ENCODE data around the gene GFM1. TPM values are rescaled to one million over a fixed set of nuclear protein-coding genes. Genes with fewer than 3 reads are reported as not detected.

Gene GFM1
- total and polyA plus RNA-seq, 2 of the 13 experiments (the other 11 are each of a cell fraction or from before 2014, with no cell fraction given), result 10.5 to 59.0 TPM

DNA sequence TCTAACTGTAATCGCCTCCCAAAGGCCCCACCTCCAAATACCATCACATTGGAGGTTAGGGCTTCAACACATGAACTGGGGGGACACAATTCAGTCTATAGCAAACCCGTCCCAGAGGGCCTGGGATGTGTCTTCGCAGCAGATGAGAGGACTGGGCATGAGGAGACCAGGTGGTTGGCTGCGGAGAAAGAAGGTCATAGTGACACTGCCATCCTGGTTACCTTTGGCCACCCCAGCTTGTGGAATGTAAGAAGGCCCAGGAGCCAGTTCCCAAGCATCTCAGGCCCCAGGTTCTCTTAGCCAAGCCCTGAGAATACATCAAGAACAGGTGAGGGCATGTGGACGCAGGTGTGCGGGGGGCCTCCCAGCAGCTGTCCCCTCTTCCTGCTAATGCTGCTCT is 94.3 kb downstream of the GFM1 start (continued):
- TF ChIP-seq ZNF678 (CRISPR knock-in tag; IDR thresholded peaks at IDR 0.05), result no peak
- no peak for TF ChIP-seq CBFB (CRISPR knock-in tag; IDR thresholded peaks at IDR 0.05)
- TF ChIP-seq, protein P1, sequence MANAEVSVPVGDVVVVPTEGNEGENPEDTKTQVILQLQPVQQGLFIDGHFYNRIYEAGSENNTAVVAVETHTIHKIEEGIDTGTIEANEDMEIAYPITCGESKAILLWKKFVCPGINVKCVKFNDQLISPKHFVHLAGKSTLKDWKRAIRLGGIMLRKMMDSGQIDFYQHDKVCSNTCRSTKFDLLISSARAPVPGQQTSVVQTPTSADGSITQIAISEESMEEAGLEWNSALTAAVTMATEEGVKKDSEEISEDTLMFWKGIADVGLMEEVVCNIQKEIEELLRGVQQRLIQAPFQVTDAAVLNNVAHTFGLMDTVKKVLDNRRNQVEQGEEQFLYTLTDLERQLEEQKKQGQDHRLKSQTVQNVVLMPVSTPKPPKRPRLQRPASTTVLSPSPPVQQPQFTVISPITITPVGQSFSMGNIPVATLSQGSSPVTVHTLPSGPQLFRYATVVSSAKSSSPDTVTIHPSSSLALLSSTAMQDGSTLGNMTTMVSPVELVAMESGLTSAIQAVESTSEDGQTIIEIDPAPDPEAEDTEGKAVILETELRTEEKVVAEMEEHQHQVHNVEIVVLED (CRISPR knock-in tag; IDR thresholded peaks at IDR 0.05; ENCODE audit: borderline replicate concordance), result no peak

DNA sequence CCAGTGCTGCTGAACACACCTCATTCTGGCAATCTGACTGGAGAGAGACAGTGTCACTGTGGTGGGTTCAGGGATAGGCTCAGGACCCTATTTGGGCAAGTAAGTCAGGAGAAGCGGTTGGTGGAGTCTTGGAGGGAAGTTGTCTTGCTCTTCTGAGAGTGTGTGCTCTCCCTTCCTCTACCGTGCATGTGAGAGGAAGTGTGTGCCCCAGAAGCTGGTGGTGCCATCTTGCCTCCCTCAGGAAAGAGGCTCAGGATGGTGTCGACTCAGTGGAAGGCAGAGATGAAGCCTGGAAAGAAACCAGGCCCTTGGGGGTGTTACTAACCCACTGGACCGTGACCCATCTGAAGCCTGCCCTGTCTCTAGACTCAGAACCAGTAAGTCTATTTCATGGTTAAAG is 94.8 kb downstream of the GFM1 start:
- no peak overlapping the region for H3K9ac ChIP-seq (ENCODE audit: insufficient read depth, low read depth, low read length)
- no peak for ATAC-seq
- no peaks in the 10 kb centered on the region for H3K36me3 ChIP-seq (replicated peaks in 1 of 2; ENCODE audit: control insufficient read depth in 1 of 2, insufficient read depth in 2 of 2, low read length in 2 of 2)
- H2AFZ ChIP-seq (ENCODE audit: low read length), result no peak overlapping the region
- H3K9me3 ChIP-seq (ENCODE audit: low read length), result peaks cover 4% of the 10 kb centered on the region; the same call in 1 of the 2 replicates
- H3K27me3 ChIP-seq (ENCODE audit: control insufficient read depth in 1 of 2, insufficient read depth in 2 of 2, low read length in 2 of 2), result no peaks in the 10 kb centered on the region
- H4K20me1 ChIP-seq (ENCODE audit: insufficient read depth, low read length), result no peaks in the 10 kb centered on the region
- ChIA-PET POLR2A (no interaction called here), CTCF (ENCODE audit: low intra/inter-chr PET ratio, low total read pairs) (no interaction called here)
- no peaks in the 10 kb centered on the region for H3K79me2 ChIP-seq (ENCODE audit: insufficient read depth, low read length)
- no peak overlapping the region for H3K4me2 ChIP-seq (ENCODE audit: low read depth, low read length)
- no peak for DNase-seq (ENCODE audit: low spot score)
- no peak overlapping the region for H3K4me3 ChIP-seq (replicated peaks in 1 of 3; ENCODE audit: insufficient read depth in 1 of 3, low read depth in 2 of 3, low read length in 3 of 3)
- no TSS peak for BruUV-seq (replicated peaks)
- H3K4me1 ChIP-seq (ENCODE audit: insufficient read depth, low read length), result no peaks in the 10 kb centered on the region
- no peak for FAIRE-seq
- H3K27ac ChIP-seq (ENCODE audit: extremely low read length, insufficient read depth, low read length), result no peak overlapping the region
- 76% methylated on average over 3 of the region's 4 CpGs for WGBS (ENCODE audit: low lambda C conversion rate)
- in situ Hi-C loops (cut with HindIII; ENCODE audit: extremely low pct_ligation_motif_present, low pct_unique_long_range_greater_than_20kb), result no loop called here
- intact Hi-C loops (cut with micrococcal nuclease; ENCODE audit: unreplicated experiment), result no loop called here
- TF ChIP-seq NR2F6 (IDR thresholded peaks at IDR 0.05), result no peak
- no peak for TF ChIP-seq NR2F6 (CRISPR knock-in tag; IDR thresholded peaks at IDR 0.05)
- no peak for TF ChIP-seq ZNF430 (CRISPR knock-in tag; IDR thresholded peaks at IDR 0.05)
- TF ChIP-seq, protein P2, sequence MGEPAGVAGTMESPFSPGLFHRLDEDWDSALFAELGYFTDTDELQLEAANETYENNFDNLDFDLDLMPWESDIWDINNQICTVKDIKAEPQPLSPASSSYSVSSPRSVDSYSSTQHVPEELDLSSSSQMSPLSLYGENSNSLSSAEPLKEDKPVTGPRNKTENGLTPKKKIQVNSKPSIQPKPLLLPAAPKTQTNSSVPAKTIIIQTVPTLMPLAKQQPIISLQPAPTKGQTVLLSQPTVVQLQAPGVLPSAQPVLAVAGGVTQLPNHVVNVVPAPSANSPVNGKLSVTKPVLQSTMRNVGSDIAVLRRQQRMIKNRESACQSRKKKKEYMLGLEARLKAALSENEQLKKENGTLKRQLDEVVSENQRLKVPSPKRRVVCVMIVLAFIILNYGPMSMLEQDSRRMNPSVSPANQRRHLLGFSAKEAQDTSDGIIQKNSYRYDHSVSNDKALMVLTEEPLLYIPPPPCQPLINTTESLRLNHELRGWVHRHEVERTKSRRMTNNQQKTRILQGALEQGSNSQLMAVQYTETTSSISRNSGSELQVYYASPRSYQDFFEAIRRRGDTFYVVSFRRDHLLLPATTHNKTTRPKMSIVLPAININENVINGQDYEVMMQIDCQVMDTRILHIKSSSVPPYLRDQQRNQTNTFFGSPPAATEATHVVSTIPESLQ (CRISPR knock-in tag; conservative IDR thresholded peaks at IDR 0.05), result no peak
- no peak for TF ChIP-seq GABPA (IDR thresholded peaks at IDR 0.05; ENCODE audit: low read depth, low read length)
- TF ChIP-seq GABPA (CRISPR knock-in tag; IDR thresholded peaks at IDR 0.05; ENCODE audit: low read depth), result no peak
- TF ChIP-seq, protein P3, sequence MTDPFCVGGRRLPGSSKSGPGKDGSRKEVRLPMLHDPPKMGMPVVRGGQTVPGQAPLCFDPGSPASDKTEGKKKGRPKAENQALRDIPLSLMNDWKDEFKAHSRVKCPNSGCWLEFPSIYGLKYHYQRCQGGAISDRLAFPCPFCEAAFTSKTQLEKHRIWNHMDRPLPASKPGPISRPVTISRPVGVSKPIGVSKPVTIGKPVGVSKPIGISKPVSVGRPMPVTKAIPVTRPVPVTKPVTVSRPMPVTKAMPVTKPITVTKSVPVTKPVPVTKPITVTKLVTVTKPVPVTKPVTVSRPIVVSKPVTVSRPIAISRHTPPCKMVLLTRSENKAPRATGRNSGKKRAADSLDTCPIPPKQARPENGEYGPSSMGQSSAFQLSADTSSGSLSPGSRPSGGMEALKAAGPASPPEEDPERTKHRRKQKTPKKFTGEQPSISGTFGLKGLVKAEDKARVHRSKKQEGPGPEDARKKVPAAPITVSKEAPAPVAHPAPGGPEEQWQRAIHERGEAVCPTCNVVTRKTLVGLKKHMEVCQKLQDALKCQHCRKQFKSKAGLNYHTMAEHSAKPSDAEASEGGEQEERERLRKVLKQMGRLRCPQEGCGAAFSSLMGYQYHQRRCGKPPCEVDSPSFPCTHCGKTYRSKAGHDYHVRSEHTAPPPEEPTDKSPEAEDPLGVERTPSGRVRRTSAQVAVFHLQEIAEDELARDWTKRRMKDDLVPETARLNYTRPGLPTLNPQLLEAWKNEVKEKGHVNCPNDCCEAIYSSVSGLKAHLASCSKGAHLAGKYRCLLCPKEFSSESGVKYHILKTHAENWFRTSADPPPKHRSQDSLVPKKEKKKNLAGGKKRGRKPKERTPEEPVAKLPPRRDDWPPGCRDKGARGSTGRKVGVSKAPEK (CRISPR knock-in tag; IDR thresholded peaks at IDR 0.05; ENCODE audit: borderline replicate concordance), result no peak
- no peak for TF ChIP-seq NFKBIZ (CRISPR knock-in tag; IDR thresholded peaks at IDR 0.05)
- no peak for TF ChIP-seq ZNF773 (CRISPR knock-in tag; IDR thresholded peaks at IDR 0.05; ENCODE audit: borderline replicate concordance)
- no peak for TF ChIP-seq ZNF83 (CRISPR knock-in tag; IDR thresholded peaks at IDR 0.05; ENCODE audit: borderline replicate concordance)
- TF ChIP-seq DNMT3B (CRISPR knock-in tag; conservative IDR thresholded peaks at IDR 0.05), result no peak
- no peak for TF ChIP-seq SALL1 (CRISPR knock-in tag; IDR thresholded peaks at IDR 0.05)
- TF ChIP-seq, protein P4, sequence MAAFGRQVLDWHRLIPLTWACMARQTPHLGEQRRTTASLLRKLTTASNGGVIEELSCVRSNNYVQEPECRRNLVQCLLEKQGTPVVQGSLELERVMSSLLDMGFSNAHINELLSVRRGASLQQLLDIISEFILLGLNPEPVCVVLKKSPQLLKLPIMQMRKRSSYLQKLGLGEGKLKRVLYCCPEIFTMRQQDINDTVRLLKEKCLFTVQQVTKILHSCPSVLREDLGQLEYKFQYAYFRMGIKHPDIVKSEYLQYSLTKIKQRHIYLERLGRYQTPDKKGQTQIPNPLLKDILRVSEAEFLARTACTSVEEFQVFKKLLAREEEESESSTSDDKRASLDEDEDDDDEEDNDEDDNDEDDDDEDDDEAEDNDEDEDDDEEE (CRISPR knock-in tag; IDR thresholded peaks at IDR 0.05), result no peak
- no peak for TF ChIP-seq ZNF841 (CRISPR knock-in tag; IDR thresholded peaks at IDR 0.05; ENCODE audit: borderline replicate concordance)
- no peak for TF ChIP-seq RFXANK (CRISPR knock-in tag; IDR thresholded peaks at IDR 0.05)
